GM21360 (cell line): ENCODE measurements around the gene HOXA11.

Experiments used
- ATAC-seq: cut with Tn5 transposase; IDR thresholded peaks from one replicate; pipeline ENCODE4 v1.9.1; 2021; ENCODE audit warnings: mild to moderate bottlenecking, moderate library complexity; ENCODE audit not compliant: unreplicated experiment

Gene HOXA11

GRCh38 chr7:27171325-27171636, 13.8 kb downstream of the HOXA11 start:
- ATAC-seq: no peak

- no peak for ATAC-seq
These were observed 14.4 kb downstream of the HOXA11 start for GRCh38 chr7:27170426-27171324.

- ATAC-seq: no peak
These were observed 15.2 kb downstream of the HOXA11 start for GRCh38 chr7:27169658-27170425.

- no peak for ATAC-seq
These were observed 16.6 kb downstream of the HOXA11 start for GRCh38 chr7:27168265-27168947.

GRCh38 chr7:27167916-27168264, 17.1 kb downstream of the HOXA11 start:
- ATAC-seq: no peak

- ATAC-seq: no peak
These were observed 18.2 kb downstream of the HOXA11 start for GRCh38 chr7:27166531-27167505.

GRCh38 chr7:27165996-27166530, 19.0 kb downstream of the HOXA11 start:
- ATAC-seq: no peak

GRCh38 chr7:27165089-27165995, 19.7 kb downstream of the HOXA11 start, which contains the start of gene HOXA9:
HOXA9 (minus strand) TSS chr7:27165537; CDS start chr7:27165457, 80 bp downstream.
- no peak for ATAC-seq

GRCh38 chr7:27164367-27165088, 20.5 kb downstream of the HOXA11 start:
- ATAC-seq: no peak

GRCh38 chr7:27164045-27164366, 21.0 kb downstream of the HOXA11 start:
- ATAC-seq: no peak

GRCh38 chr7:27163288-27164044, 21.6 kb downstream of the HOXA11 start:
- ATAC-seq: no peak

GRCh38 chr7:27162561-27163287, 22.3 kb downstream of the HOXA11 start:
- ATAC-seq: no peak

- no peak for ATAC-seq
These were observed 23.1 kb downstream of the HOXA11 start for GRCh38 chr7:27161721-27162560.

GRCh38 chr7:27161214-27161720, 23.8 kb downstream of the HOXA11 start:
- no peak for ATAC-seq

- peak; percentile 49 for ATAC-seq
These were observed 24.4 kb downstream of the HOXA11 start for GRCh38 chr7:27160546-27161213.

GRCh38 chr7:27160145-27160545, 24.9 kb downstream of the HOXA11 start:
- no peak for ATAC-seq
